Stimulated activated CD8-positive, alpha-beta memory T cell treated with anti-CD3 and anti-CD28 coated beads, Interleukin-12 subunit alpha, Interleukin-12 subunit beta, amount 100 ng/mL, for 1 hour (primary cell): ENCODE results near the gene TSSK3.
"Not testable (repeated sequence)": the region's sequence is repeated elsewhere in the genome, so short reads cannot be mapped to it uniquely, and the experiment has no call there.

Source experiments
- DNase-seq: peaks from one replicate; pipeline ENCODE4 v3.0.0-alpha.2; 2020; ENCODE audit warnings: low read depth

The TSSK3 gene

GRCh38 chr1:32338637-32339145, 23.6 kb upstream of the TSSK3 start:
- no peak for DNase-seq

GRCh38 chr1:32339363-32339978, 22.9 kb upstream of the TSSK3 start:
- DNase-seq, result no peak

- no peak for DNase-seq
Observed at GRCh38 chr1:32341186-32341757, 21.1 kb upstream of the TSSK3 start.

- DNase-seq, result no peak
Observed at GRCh38 chr1:32341971-32342370, 20.4 kb upstream of the TSSK3 start.

- DNase-seq, result no peak
Observed at GRCh38 chr1:32342704-32343103, 19.6 kb upstream of the TSSK3 start.

GRCh38 chr1:32345289-32345827, 17.0 kb upstream of the TSSK3 start:
- DNase-seq, result no peak

- DNase-seq, result no peak
Observed at GRCh38 chr1:32346532-32347157, 15.7 kb upstream of the TSSK3 start.

GRCh38 chr1:32349211-32349708, 13.1 kb upstream of the TSSK3 start:
- no peak for DNase-seq

GRCh38 chr1:32350785-32351398, 11.4 kb upstream of the TSSK3 start:
- DNase-seq, result no peak

GRCh38 chr1:32351399-32352238, 10.7 kb upstream of the TSSK3 start:
- peak; percentile 83 for DNase-seq

GRCh38 chr1:32352239-32352745, 10.0 kb upstream of the TSSK3 start:
- no peak for DNase-seq

- DNase-seq, result no peak
Observed at GRCh38 chr1:32352831-32353383, 9.4 kb upstream of the TSSK3 start.

GRCh38 chr1:32353431-32353830, 8.9 kb upstream of the TSSK3 start:
- DNase-seq, result no peak

GRCh38 chr1:32353886-32354570, 8.3 kb upstream of the TSSK3 start:
- DNase-seq, result no peak

- DNase-seq, result not testable (repeated sequence)
Observed at GRCh38 chr1:32355778-32356177, 6.6 kb upstream of the TSSK3 start.

- no peak for DNase-seq
Observed at GRCh38 chr1:32356478-32356877, 5.9 kb upstream of the TSSK3 start.

GRCh38 chr1:32357614-32358013, 4.7 kb upstream of the TSSK3 start:
- DNase-seq, result no peak

- no peak for DNase-seq
Observed at GRCh38 chr1:32358435-32358834, 3.9 kb upstream of the TSSK3 start.

GRCh38 chr1:32361308-32361673, 1.0 kb upstream of the TSSK3 start:
- no peak for DNase-seq

GRCh38 chr1:32361674-32362473, 465 bp upstream of the TSSK3 start:
- DNase-seq, result no peak
